ENCODE results near the gene TPTE2. TPM values are rescaled to one million over a fixed set of nuclear protein-coding genes. Genes with fewer than 3 reads are reported as not detected.

TPTE2 gene
- total and polyA plus RNA-seq, 2 of the 4 experiments (the other 2 are of a cell fraction): not detected

GRCh38 chr13:19382111-19382510, 179.2 kb downstream of the TPTE2 start:
- Histone ChIP-seq H4K91ac (ENCODE audit: insufficient read depth, low read depth, low read length) (no peak overlapping the region), H3K79me1 (ENCODE audit: low read depth in 1 of 2, low read length in 2 of 2) (no peaks in the 10 kb centered on the region), H4K20me1 (ENCODE audit: insufficient read depth, low read length) (no peaks in the 10 kb centered on the region), H2AK9ac (replicated peaks; ENCODE audit: low read depth, low read length, poor library complexity) (no peak overlapping the region), H3K36me3 (ENCODE audit: control insufficient read depth, insufficient read depth, low read length) (no peaks in the 10 kb centered on the region), H3K9me3 (ENCODE audit: control insufficient read depth, insufficient read depth, low read length) (0 out of 2 replicates have a peak, but pooled peaks cover 2% of the 10 kb centered on the region), H2BK5ac (ENCODE audit: low read depth, low read length, poor library complexity, severe bottlenecking) (no peak overlapping the region), H3K9ac (ENCODE audit: low read depth, low read length) (no peak overlapping the region), H3K18ac (ENCODE audit: low read depth, low read length) (no peak overlapping the region), H3K27ac (ENCODE audit: insufficient read depth, low read length) (no peak overlapping the region), H3K4me3 (ENCODE audit: insufficient read depth, low read depth, low read length) (no peak overlapping the region), H4K8ac (ENCODE audit: low read depth in 2 of 2, low read length in 2 of 2) (no peak overlapping the region), H2AFZ (replicated peaks; ENCODE audit: low read length, poor library complexity) (no peak overlapping the region), H3K56ac (ENCODE audit: extremely low read depth, insufficient read depth, low read length) (no peak overlapping the region), H3K23ac (ENCODE audit: low read depth, low read length) (no peak overlapping the region), H3K27me3 (ENCODE audit: control insufficient read depth, insufficient read depth, low read length) (no peaks in the 10 kb centered on the region), H2BK20ac (ENCODE audit: low read depth, low read length) (no peak overlapping the region), H2AK5ac (ENCODE audit: low read depth, low read length) (no peak overlapping the region), H3K4ac (ENCODE audit: low read depth, low read length) (no peak overlapping the region), H3K4me2 (ENCODE audit: low read depth, low read length) (no peak overlapping the region), H3K9me1 (ENCODE audit: insufficient read depth, low read length) (no peaks in the 10 kb centered on the region), H3K14ac (replicated peaks; ENCODE audit: low read depth, low read length) (no peak overlapping the region), H2BK120ac (ENCODE audit: low read depth, low read length) (no peak overlapping the region), H4K5ac (ENCODE audit: low read depth, low read length) (no peak overlapping the region), H2BK15ac (ENCODE audit: low read depth, low read length) (no peak overlapping the region), H3K4me1 (ENCODE audit: control insufficient read depth, insufficient read depth, low read length) (no peaks in the 10 kb centered on the region)
- dilution Hi-C loops (cut with HindIII; ENCODE audit: low sequenced_read_pairs, unreplicated experiment) (no loop called here), intact Hi-C loops (cut with micrococcal nuclease) (no loop called here), in situ Hi-C loops (cut with MboI; ENCODE audit: low sequenced_read_pairs) (no loop called here)
- WGBS, 2 experiments (ENCODE audit: extremely low coverage in 2 of 2, insufficient read length in 1 of 2): 46% methylated on average over 14 of the region's 30 CpGs; no CpG with 5 or more reads in 1 of the 2 experiments
- TF ChIP-seq USF2 (IDR thresholded peaks at IDR 0.05; ENCODE audit: low read depth, low read length) (no peak), BHLHE40 (IDR thresholded peaks at IDR 0.05; ENCODE audit: low read depth, low read length) (no peak), MAFK (IDR thresholded peaks at IDR 0.05; ENCODE audit: low read depth, low read length) (no peak), CHD1 (IDR thresholded peaks at IDR 0.05; ENCODE audit: low read depth, low read length) (no peak), RCOR1 (IDR thresholded peaks at IDR 0.05; ENCODE audit: insufficient replicate concordance, low read length) (no peak), ELK1 (IDR thresholded peaks at IDR 0.05; ENCODE audit: borderline replicate concordance, low read depth, low read length) (no peak), POLR2A (IDR thresholded peaks at IDR 0.05; ENCODE audit: low read depth, low read length) (no peak), MXI1 (IDR thresholded peaks at IDR 0.05; ENCODE audit: borderline replicate concordance, low read depth, low read length) (no peak), SMC3 (IDR thresholded peaks at IDR 0.05; ENCODE audit: low read depth, low read length) (no peak), MAZ (IDR thresholded peaks at IDR 0.05; ENCODE audit: borderline replicate concordance, low read depth, low read length) (no peak), RAD21 (IDR thresholded peaks at IDR 0.05; ENCODE audit: low read length) (no peak)
- POLR2A ChIA-PET (ENCODE audit: unreplicated experiment): no interaction called here
- no peak for ATAC-seq (ENCODE audit: low read depth)
- no peak for DNase-seq
- CTCF ChIA-PET: no interaction called here
- BruUV-seq (replicated peaks): no TSS peak

Data from IMR-90 (cell line).